A549 treated with RU486 at 1 μM for 4 hours (cell line): ENCODE measurements around the gene FBXO2. TPM values are rescaled to one million over a fixed set of nuclear protein-coding genes. Genes with fewer than 3 reads are reported as not detected.

Experiments used
- total RNA-seq: library from RNA; stranded (reverse); fragments of 200-300 nt; extraction: Qiagen RNA extraction; gene quantifications from 5 replicates; pipeline ENCODE4 v1.2.3, GENCODE V29; 2022; ENCODE audit warnings: low read depth

FBXO2 gene, protein sequence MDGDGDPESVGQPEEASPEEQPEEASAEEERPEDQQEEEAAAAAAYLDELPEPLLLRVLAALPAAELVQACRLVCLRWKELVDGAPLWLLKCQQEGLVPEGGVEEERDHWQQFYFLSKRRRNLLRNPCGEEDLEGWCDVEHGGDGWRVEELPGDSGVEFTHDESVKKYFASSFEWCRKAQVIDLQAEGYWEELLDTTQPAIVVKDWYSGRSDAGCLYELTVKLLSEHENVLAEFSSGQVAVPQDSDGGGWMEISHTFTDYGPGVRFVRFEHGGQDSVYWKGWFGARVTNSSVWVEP
- 6.0 to 11.7 TPM (median 9.1 TPM) in 5 replicates for total RNA-seq

DNA sequence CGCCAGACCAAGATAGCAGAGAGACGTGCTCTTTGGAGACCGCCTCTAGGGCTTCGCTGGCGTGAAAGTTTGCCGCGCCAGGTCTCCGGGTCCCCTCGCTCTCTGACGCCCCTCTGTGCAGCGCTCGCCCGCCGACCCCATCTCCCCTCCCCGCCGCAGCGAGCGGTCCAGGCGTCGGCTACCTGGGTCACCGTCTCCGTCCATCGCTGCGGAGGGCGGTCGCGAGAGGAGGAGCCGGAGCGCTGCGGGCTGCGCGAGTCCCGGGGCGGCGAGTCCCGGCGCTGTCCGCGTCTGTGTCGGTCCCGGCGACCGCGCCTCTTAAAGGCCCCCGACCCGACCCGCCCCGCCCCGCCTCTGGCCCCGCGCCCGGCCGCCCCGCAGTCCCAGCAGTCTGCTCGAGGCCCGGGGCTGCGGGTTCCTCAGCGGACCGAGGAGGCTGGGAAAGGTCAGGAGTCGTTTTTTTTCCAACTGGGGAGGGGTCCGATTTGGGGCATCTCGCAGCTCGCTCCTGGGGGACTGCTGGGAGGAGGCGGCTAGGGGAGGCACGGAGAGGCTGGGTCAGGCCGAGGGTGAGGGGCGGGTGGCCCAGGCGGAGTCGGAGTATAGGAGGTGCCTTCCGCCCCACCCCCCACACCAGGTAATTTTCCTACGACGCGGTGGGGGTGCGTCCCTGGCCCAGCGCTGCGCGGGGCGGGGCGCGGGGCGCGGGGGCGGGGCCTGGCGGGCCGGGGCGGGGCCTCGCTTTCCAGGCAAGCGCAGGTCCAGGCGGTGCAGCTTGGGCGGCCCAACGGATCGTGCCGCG is at the start of gene FBXO2, which contains the start of gene FBXO44:
Gene FBXO2 (minus strand): TSS at position 293 of the 802 bp plus-strand sequence. CDS start 89 bp downstream, at position 204.
Gene FBXO44 (plus strand): TSS at position 741 of the 802 bp plus-strand sequence. CDS start 959 bp downstream, outside the sequence.

DNA sequence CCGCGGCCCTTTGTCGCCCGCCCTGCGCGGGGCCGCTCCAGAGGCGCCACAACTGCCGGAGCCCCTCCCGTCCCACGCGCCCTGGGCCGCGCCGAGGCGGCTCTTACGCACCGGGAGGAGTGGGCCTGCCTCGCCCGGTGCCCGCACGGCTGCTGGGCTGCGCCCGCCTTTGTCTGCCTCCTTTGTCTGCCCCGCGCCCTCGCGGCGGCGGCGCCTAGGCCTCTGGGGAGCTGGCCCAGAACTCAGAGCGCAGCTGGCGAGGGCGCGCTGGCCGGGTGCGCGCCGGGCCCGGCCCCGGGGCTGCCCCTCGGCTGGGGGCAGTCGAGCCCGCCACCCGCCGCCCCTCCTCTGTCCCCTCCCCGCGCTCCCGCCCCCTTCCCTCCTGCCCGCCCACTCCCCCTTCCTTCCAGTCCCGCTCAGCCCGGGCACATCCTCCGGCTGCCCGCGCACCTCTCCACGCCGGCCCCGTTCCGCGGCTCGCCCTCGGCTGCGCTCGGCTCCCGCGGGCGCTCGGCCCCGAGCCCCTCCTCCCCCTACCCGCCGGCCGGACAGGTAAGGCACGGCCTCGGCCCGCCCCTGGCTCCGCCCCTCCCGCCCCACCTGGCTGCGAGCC is 37.2 kb upstream of the FBXO2 start, which contains the start of gene DRAXIN:
Gene DRAXIN (plus strand): TSS at position 409 of the 613 bp plus-strand sequence. CDS start 14,549 bp downstream, outside the sequence.

DNA sequence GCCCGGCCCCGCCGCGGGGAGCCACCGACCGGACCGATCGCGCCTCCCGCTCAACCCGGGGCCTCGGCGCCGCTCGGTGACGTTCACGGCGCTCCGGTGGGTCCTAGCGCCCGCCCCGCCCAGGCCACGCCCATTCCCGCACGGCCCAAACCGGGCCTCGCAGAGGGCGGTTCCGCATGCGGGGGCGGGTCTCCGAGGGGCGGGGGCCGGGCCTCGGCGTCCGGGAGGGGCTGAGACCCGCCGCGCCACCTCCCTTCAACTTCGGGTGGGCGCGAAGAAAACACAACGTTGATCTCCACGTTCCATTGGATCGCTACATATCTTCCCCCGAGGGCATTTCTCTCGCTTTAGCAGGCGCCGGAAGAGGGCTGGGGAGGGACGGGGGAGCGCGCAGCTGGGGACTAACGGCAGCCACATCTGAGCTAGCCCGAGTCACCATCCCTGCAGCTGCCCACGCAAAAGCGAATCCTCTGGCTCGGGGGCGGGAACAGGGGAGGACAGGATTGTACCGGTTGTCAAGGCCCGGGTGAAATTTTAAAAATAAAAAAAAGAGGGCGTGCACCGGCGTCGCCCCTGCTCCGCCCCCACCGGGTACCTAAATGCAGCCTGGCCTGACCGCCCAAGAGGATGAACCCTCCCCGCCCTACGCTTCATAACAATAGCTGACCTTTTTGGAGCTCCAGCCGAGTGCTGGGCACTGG is 27.0 kb upstream of the FBXO2 start, which contains the start of gene MAD2L2:
Gene MAD2L2 (minus strand): TSS at position 78 of the 701 bp plus-strand sequence. CDS start 547 bp downstream, outside the sequence.

Other genes with a start within 250 kb of the FBXO2 start
- gene DISP3, start 175.3 kb downstream of the FBXO2 start, total RNA-seq = 0.15 to 0.26 TPM (median 0.16 TPM) in 4 of 5 replicates, not detected in the other
- 12.2 to 19.0 TPM (median 16.6 TPM) in 5 replicates for gene FBXO44, start 448 bp upstream of the FBXO2 start, total RNA-seq
- 5.9 to 9.3 TPM (median 8.2 TPM) in 5 replicates for gene FBXO6, start 9.8 kb upstream of the FBXO2 start, total RNA-seq
- 44.4 to 56.3 TPM (median 49.9 TPM) in 5 replicates for gene MAD2L2, start 26.7 kb upstream of the FBXO2 start, total RNA-seq
- gene DRAXIN, start 37.3 kb upstream of the FBXO2 start, total RNA-seq = 0.07 to 0.10 TPM (median 0.08 TPM) in 5 replicates
- 68.0 to 104 TPM (median 93.4 TPM) in 5 replicates for gene AGTRAP, start 81.7 kb upstream of the FBXO2 start, total RNA-seq
- gene C1orf167, start 107.8 kb upstream of the FBXO2 start, total RNA-seq = 0.05 TPM in 1 of 5 replicates, not detected in the others
- gene MTHFR, start 151.5 kb upstream of the FBXO2 start, total RNA-seq = 3.8 to 4.6 TPM (median 4.0 TPM) in 5 replicates
- 4.9 to 5.9 TPM (median 5.4 TPM) in 5 replicates for gene CLCN6, start 151.8 kb upstream of the FBXO2 start, total RNA-seq
- not detected in 5 replicates for gene NPPA, start 193.4 kb upstream of the FBXO2 start, total RNA-seq
- gene NPPB, start 204.5 kb upstream of the FBXO2 start, total RNA-seq = 0.56 TPM in 1 of 5 replicates, not detected in the others